CD4-positive, CD25-positive, alpha-beta regulatory T cell (primary cell): ENCODE data around the gene KRT1. TPM values are rescaled to one million over a fixed set of nuclear protein-coding genes. Genes with fewer than 3 reads are reported as not detected.

Experiments
- ATAC-seq, 2 donors: fragments of 150-1000 bp; cut with Tn5 transposase; one replicate each; pipeline ENCODE4 v1.10.0; 2021; ENCODE audit warnings: low read depth in 2 of 2, moderate number of reproducible peaks in 2 of 2, moderate library complexity in 1 of 2
- DNase-seq, 3 donors: peaks; one replicate each; pipeline versions ENCODE4 v3.0.0 to v3.0.0-alpha.2; 2012 to 2022; ENCODE audit warnings: mixed read lengths in 1 of 3
- H3K27ac ChIP-seq: one replicate; pipeline ENCODE4 v1.7.0; 2013; ENCODE audit warnings: mild to moderate bottlenecking, low read length; ENCODE audit not compliant: insufficient read depth, poor library complexity, severe bottlenecking
- H3K27me3 ChIP-seq: one replicate; pipeline ENCODE4 v1.7.0; 2013; ENCODE audit warnings: low read length; ENCODE audit not compliant: control insufficient read depth, insufficient read depth
- H3K36me3 ChIP-seq: one replicate; pipeline ENCODE4 v1.7.0; 2013; ENCODE audit warnings: mild to moderate bottlenecking, low read length, moderate library complexity; ENCODE audit not compliant: control insufficient read depth, insufficient read depth
- H3K4me1 ChIP-seq: 2 replicates; pipeline ENCODE4 v1.7.0; 2013; ENCODE audit warnings: mild to moderate bottlenecking, low read length; ENCODE audit not compliant: insufficient read depth, control insufficient read depth, poor library complexity, severe bottlenecking
- H3K4me3 ChIP-seq: one replicate; pipeline ENCODE4 v1.7.0; 2013; ENCODE audit warnings: low read depth, mild to moderate bottlenecking, low read length, moderate library complexity
- H3K9me3 ChIP-seq, 2 experiments: 1 replicate in 1 of 2; 2 replicates in 1 of 2; pipeline ENCODE4 v1.7.0; 2013; ENCODE audit warnings: low read length in 2 of 2, mild to moderate bottlenecking in 1 of 2, moderate library complexity in 1 of 2; ENCODE audit not compliant: control insufficient read depth in 2 of 2
- H3K27ac Mint-ChIP-seq, 3 donors: one replicate each; pipeline ENCODE4 v1.8.0; 2020 to 2022; ENCODE audit warnings: mild to moderate bottlenecking in 3 of 3, mixed read lengths in 3 of 3, moderate library complexity in 2 of 3
- H3K27me3 Mint-ChIP-seq: one replicate; pipeline ENCODE4 v1.8.0; 2022; ENCODE audit warnings: mild to moderate bottlenecking, mixed read lengths
- H3K36me3 Mint-ChIP-seq: one replicate; pipeline ENCODE4 v1.8.0; 2020; ENCODE audit warnings: mixed read lengths
- H3K4me1 Mint-ChIP-seq, 4 donors: one replicate each; pipeline ENCODE4 v1.8.0; 2020 to 2022; ENCODE audit warnings: mixed read lengths in 4 of 4, mild to moderate bottlenecking in 1 of 4
- H3K4me3 Mint-ChIP-seq, 4 donors: one replicate each; pipeline ENCODE4 v1.8.0; 2020 to 2022; ENCODE audit warnings: mild to moderate bottlenecking in 4 of 4, mixed read lengths in 4 of 4, moderate library complexity in 3 of 4
- H3K9me3 Mint-ChIP-seq, 7 donors: one replicate each; pipeline ENCODE4 v1.8.0; 2020 to 2022; ENCODE audit warnings: mixed read lengths in 7 of 7, mild to moderate bottlenecking in 3 of 7, moderate library complexity in 2 of 7
- polyA plus RNA-seq, 4 donors: library from polyadenylated mRNA; unstranded; fragments of 300-500 nt; fragmentation: Illumina TruSeq; gene quantifications; one replicate each; pipeline ENCODE4 v1.2.3, GENCODE V29; 2021
- total RNA-seq: library from RNA; stranded (reverse); gene quantifications from one replicate; pipeline ENCODE4 v1.2.3, GENCODE V29; 2022

KRT1 gene
- total and polyA plus RNA-seq, 5 donors from 2014 or later = 3.3 to 9.9 (median 5.8) TPM; not detected in 1

DNA sequence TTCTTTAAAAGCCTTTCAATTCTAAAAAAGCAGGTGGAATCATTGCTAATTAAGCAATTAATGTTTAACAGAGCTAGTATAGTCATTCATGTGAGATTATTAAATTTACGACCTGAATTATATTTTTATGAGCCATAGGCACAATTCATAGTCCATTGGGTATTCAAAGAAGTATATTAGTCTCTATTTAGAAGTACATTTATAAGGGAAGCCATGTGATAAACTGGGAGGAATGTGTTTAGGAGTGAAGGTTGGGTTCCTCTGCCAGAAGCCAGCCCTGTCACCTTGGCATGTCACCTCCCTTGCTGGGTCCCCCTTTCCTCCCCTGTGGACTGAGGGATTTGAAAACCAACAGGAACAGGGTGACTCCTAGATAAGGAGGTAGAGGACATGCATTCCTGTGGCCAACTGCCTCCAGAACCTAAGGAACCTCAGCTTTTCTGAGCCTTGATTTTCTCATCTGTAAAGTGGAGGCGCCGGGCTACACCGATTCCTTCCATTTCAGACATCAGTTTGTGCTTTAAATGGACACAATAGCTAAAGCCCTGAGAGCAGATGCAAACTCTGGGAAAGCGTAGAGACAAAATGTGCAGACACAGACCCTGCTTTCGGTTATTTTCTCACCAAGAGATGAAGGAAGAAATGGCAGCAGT is 22.8 kb downstream of the KRT1 start:
- Histone ChIP-seq H3K9me3 (no peaks in the 10 kb centered on the region), H3K27ac (no peak overlapping the region), H3K4me3 (no peak overlapping the region), H3K4me1 (no peaks in the 10 kb centered on the region), H3K27me3 (no peaks in the 10 kb centered on the region), H3K36me3 (no peaks in the 10 kb centered on the region)
- Mint-ChIP-seq H3K27ac (no peak overlapping the region), H3K36me3 (no peaks in the 10 kb centered on the region), H3K27me3 (peaks cover 12% of the 10 kb centered on the region), H3K4me3 (no peak overlapping the region), H3K4me1 (peaks cover 0 to 3% (median 0%) of the 10 kb centered on the region in 4 donors), H3K9me3 (no peaks in the 10 kb centered on the region)
- ATAC-seq = no peak
- DNase-seq = no peak

DNA sequence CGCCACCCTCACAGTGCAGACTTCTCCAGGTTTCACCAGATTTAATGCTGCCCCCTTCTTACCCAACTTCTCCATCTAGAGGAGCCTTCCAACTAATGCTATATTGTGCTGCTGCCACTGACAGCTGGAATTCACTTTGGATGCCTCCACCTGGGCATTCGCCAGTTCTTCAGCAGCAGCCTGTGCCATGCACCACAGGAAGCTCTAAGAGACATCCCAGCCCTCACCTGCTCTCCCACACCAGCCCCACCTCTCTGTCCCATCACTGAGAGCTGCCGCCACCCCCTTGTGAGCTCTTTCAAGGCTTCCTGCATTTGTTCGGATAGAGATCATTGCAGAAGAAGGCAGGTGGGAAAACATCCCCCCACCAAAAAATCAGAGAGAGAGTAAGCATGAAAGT is 23.6 kb downstream of the KRT1 start:
- Mint-ChIP-seq H3K4me1 (peaks cover 0 to 3% (median 0%) of the 10 kb centered on the region in 4 donors), H3K27me3 (peaks cover 10% of the 10 kb centered on the region), H3K36me3 (no peaks in the 10 kb centered on the region), H3K9me3 (peaks cover 0 to under 1% (median 0%) of the 10 kb centered on the region in 7 donors), H3K27ac (peak overlapping the region in 1 of 3 donors; percentile 40), H3K4me3 (no peak overlapping the region)
- Histone ChIP-seq H3K4me1 (no peaks in the 10 kb centered on the region), H3K4me3 (no peak overlapping the region), H3K27me3 (no peaks in the 10 kb centered on the region), H3K9me3 (no peaks in the 10 kb centered on the region), H3K36me3 (no peaks in the 10 kb centered on the region), H3K27ac (no peak overlapping the region)
- ATAC-seq = no peak
- no peak for DNase-seq

DNA sequence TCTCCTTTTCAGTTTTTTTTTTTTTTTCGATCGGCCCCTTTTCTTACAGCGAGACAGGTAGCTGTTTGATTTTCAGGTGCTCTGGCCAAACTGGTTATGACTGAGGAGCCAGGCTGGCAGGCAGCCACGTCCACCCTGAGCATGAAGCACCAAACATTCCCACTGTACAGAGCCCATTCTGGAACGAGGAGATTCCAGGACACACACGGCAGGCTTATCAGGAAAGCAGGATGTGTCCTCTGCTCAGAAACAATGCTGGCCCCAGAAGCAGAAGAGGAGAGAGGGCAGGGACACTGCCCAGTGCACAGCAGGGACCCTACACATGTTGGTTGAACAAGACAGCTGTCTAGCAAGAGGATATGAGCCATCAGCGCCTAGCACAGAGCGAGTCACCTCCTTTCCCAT is 24.5 kb downstream of the KRT1 start:
- H3K36me3 ChIP-seq = no peaks in the 10 kb centered on the region
- ATAC-seq (peak in 1 of 2 donors; percentile 12), DNase-seq (no peak)
- H3K4me1 ChIP-seq = no peaks in the 10 kb centered on the region
- peak overlapping the region in 1 of 3 donors; percentile 40 for H3K27ac Mint-ChIP-seq
- no peaks in the 10 kb centered on the region for H3K36me3 Mint-ChIP-seq
- no peaks in the 10 kb centered on the region for H3K9me3 ChIP-seq
- no peaks in the 10 kb centered on the region for H3K27me3 ChIP-seq
- H3K9me3 Mint-ChIP-seq = peaks cover 0 to 2% (median 0%) of the 10 kb centered on the region in 7 donors
- H3K27me3 Mint-ChIP-seq = peaks cover 10% of the 10 kb centered on the region
- no peak overlapping the region for H3K4me3 ChIP-seq
- peaks cover 0 to 3% (median 0%) of the 10 kb centered on the region in 4 donors for H3K4me1 Mint-ChIP-seq
- H3K4me3 Mint-ChIP-seq = no peak overlapping the region
- no peak overlapping the region for H3K27ac ChIP-seq

DNA sequence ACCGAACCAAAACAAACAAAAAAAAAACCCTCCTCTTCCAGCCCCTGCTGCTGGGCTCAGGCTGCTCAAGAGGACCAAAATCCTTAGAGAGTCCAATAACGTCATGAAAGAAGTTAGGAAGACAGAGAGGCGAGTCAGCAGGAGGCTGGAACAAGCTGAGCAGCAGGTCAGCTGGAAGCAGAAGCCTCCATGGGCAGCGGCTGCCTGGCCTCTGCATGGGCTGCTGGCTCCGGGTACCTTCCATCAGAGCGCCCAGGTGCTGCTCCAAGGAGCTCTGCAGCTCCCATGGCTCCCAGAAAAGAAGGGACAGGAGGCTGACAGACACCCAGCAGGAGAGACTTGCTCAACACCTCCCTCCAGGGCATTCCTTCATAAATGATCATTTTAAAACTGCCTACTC is 25.0 kb downstream of the KRT1 start:
- no peak overlapping the region for H3K27ac ChIP-seq
- ATAC-seq (no peak), DNase-seq (no peak)
- H3K27me3 Mint-ChIP-seq = peaks cover 10% of the 10 kb centered on the region
- peak overlapping the region in 1 of 3 donors; percentile 40 for H3K27ac Mint-ChIP-seq
- no peaks in the 10 kb centered on the region for H3K36me3 Mint-ChIP-seq
- H3K27me3 ChIP-seq = no peaks in the 10 kb centered on the region
- no peaks in the 10 kb centered on the region for H3K9me3 ChIP-seq
- no peak overlapping the region for H3K4me3 Mint-ChIP-seq
- H3K4me1 ChIP-seq = no peaks in the 10 kb centered on the region
- peaks cover 0 to 3% (median 0%) of the 10 kb centered on the region in 4 donors for H3K4me1 Mint-ChIP-seq
- no peaks in the 10 kb centered on the region for H3K36me3 ChIP-seq
- H3K4me3 ChIP-seq = no peak overlapping the region
- H3K9me3 Mint-ChIP-seq = peaks cover 0 to 2% (median 0%) of the 10 kb centered on the region in 7 donors

DNA sequence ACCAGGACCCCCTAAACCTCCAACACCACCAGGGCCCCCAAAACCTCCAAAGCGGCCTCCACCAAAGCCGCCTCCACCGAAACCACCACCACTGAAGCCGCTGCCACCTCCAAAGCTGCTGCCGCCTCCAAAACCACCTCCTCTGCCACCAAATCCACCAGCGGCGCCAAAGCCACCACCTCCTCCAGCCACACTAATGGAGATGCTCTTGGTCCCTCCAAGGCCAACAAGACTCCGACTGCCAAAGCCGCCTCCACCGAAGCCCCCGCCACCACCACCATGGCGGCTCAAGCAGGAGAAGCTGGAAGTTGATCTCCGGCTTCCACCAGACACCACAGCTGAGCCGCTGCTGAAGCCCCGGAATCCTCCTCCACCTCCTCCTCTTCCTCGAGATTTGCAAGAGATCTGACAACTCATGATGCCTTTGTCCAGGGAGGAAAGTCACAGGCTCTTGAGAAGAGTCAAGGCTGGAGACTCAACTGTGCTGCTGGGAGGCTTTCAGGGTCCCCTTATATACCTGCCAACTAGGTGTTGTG is 28.4 kb downstream of the KRT1 start, which contains the start of gene KRT2:
Gene KRT2 (minus strand): TSS at position 486 of the 536 bp plus-strand sequence. CDS start 69 bp downstream, at position 417.
- no peak for DNase-seq
- Mint-ChIP-seq H3K27ac (no peak within 1 kb of the TSS), H3K36me3 (no peaks in the 10 kb centered on the region), H3K4me3 (no peak within 1 kb of the TSS), H3K9me3 (peaks cover 0 to 3% (median 0%) of the 10 kb centered on the region in 7 donors), H3K4me1 (peaks cover 0 to 25% (median 0%) of the 10 kb centered on the region in 4 donors), H3K27me3 (peaks cover 14% of the 10 kb centered on the region)
- H3K27me3 ChIP-seq = no peaks in the 10 kb centered on the region
- no peaks in the 10 kb centered on the region for H3K36me3 ChIP-seq
- no peak for ATAC-seq
- H3K4me1 ChIP-seq = no peaks in the 10 kb centered on the region
- no peaks in the 10 kb centered on the region for H3K9me3 ChIP-seq
- no peak within 1 kb of the TSS for H3K27ac ChIP-seq
- H3K4me3 ChIP-seq = no peak within 1 kb of the TSS

GRCh38 chr12:52650520-52651081 is 29.6 kb downstream of the KRT1 start:
- Histone ChIP-seq H3K27me3 (no peaks in the 10 kb centered on the region), H3K36me3 (no peaks in the 10 kb centered on the region), H3K4me1 (peaks cover 6% of the 10 kb centered on the region), H3K9me3 (no peaks in the 10 kb centered on the region), H3K4me3 (no peak overlapping the region), H3K27ac (no peak overlapping the region)
- H3K27ac Mint-ChIP-seq = peak overlapping the region in 1 of 3 donors; percentile 87
- peaks cover 0 to 33% (median 2%) of the 10 kb centered on the region in 4 donors for H3K4me1 Mint-ChIP-seq
- peaks cover 0 to 3% (median 0%) of the 10 kb centered on the region in 7 donors for H3K9me3 Mint-ChIP-seq
- no peaks in the 10 kb centered on the region for H3K36me3 Mint-ChIP-seq
- H3K4me3 Mint-ChIP-seq = no peak overlapping the region
- peaks cover 7% of the 10 kb centered on the region for H3K27me3 Mint-ChIP-seq
- DNase-seq (no peak), ATAC-seq (no peak)

GRCh38 chr12:52649066-52649465 is 31.1 kb downstream of the KRT1 start:
- no peaks in the 10 kb centered on the region for H3K27me3 ChIP-seq
- DNase-seq (no peak), ATAC-seq (no peak)
- Mint-ChIP-seq H3K4me3 (no peak overlapping the region), H3K36me3 (no peaks in the 10 kb centered on the region), H3K4me1 (peaks cover 0 to 46% (median 8%) of the 10 kb centered on the region in 4 donors), H3K9me3 (peaks cover 0 to 5% (median 0%) of the 10 kb centered on the region in 7 donors), H3K27me3 (peaks cover 5% of the 10 kb centered on the region), H3K27ac (peak overlapping the region in 1 of 3 donors; percentile 44)
- no peaks in the 10 kb centered on the region for H3K9me3 ChIP-seq
- H3K4me3 ChIP-seq = no peak overlapping the region
- H3K4me1 ChIP-seq = peaks cover 6% of the 10 kb centered on the region
- no peaks in the 10 kb centered on the region for H3K36me3 ChIP-seq
- H3K27ac ChIP-seq = no peak overlapping the region
